ENCODE results near the gene RRP8. TPM values are rescaled to one million over a fixed set of nuclear protein-coding genes. Genes with fewer than 3 reads are reported as not detected.

The RRP8 gene
- polyA plus RNA-seq, 3 donors, result 8.6 to 16.0 (median 16.0) TPM

DNA sequence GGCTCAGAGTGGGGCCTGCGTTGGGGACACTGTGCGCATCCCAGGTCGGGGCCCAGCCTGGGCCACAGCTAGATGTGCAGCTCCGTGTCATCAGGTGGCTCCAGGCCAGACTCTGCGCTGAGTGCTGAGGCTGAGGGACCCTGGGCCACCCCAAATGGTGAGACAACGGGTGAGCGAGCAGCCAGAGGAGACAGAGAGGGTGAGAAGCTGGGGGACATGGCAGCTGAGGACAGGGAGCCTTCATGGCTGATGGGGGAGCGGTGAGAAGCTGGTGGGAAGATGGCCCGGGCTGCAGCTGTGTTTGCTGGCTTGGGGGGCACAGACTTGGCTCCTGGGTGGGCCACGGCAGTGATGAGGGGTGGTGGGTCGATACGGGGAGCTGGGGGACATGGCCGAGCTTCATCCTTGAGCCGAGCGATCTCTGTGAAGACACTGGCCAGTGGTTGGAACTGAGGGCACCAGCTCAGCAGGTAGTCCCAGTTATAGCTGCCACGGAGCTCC is 18.3 kb upstream of the RRP8 start:
- WGBS, 3 donors, result 89 to 90% (median 90%) methylated on average over 16 of the region's 16 CpGs
- no peak overlapping the region for H3K27ac ChIP-seq (ENCODE audit: low read depth, low read length)

DNA sequence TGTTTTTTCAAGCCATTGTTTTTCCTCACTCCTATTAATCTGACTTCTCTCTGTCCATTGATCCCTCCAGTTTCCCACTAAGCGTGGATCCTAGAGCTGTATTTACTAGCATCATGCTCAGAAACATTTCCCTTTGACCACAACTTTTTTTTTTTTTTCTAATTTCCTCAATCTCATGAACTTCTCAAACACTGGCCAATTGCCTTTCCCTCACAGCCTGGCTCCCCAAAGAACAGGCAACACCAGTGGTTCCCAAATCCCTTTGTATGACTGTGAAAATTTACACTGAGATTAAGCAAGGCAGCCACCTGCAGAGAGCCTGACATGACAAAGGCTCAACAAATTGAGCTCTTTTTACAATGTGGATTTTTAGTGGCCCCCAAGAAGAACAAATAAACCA is 17.2 kb upstream of the RRP8 start:
- 38 to 86% (median 75%) methylated on average over 1 of the region's 1 CpG for WGBS, 3 donors
- no peak overlapping the region for H3K27ac ChIP-seq (ENCODE audit: low read depth, low read length)

- H3K27ac ChIP-seq (ENCODE audit: low read depth, low read length), result peak within 1 kb of the TSS; percentile 21
- WGBS, 3 donors, result 0% methylated on average over 16 of the region's 16 CpGs
Observed at GRCh38 chr11:6619004-6619745, 15.8 kb upstream of the RRP8 start, which contains the start of gene TPP1. Gene TPP1, minus strand, starts transcription at chr11:6619422. Its CDS starts 22 bp downstream, at chr11:6619400.

GRCh38 chr11:6618117-6619003 is 14.9 kb upstream of the RRP8 start:
- peak overlapping the region; percentile 21 for H3K27ac ChIP-seq (ENCODE audit: low read depth, low read length)
- 3 to 26% (median 4%) methylated on average over 15 of the region's 15 CpGs for WGBS, 3 donors

DNA sequence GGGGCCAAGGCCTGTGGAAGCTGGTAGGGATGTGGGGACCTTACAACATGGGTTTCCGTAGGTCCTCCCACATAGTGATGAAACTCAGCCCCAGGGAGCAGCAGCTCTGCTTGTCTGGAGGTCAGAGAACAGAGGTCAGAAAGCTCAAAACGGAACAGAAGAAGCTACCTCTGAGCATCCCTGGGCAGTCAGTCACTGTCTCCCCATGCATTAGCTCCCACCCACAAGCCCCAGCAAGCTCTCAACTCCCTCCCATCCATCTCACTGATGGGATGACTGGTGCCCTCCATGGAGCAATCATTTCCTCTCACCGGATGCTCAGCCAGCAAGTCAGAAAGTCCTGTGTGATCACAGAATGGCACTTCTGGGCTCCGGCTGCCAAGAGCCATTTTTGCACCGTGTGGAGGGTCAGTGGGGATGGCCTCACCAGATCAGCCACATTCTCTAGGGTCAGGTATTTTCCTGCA is 13.9 kb upstream of the RRP8 start:
- WGBS, 3 donors, result 48 to 88% (median 58%) methylated on average over 5 of the region's 5 CpGs
- no peak overlapping the region for H3K27ac ChIP-seq (ENCODE audit: low read depth, low read length)

GRCh38 chr11:6616596-6617250 is 13.3 kb upstream of the RRP8 start:
- H3K27ac ChIP-seq (ENCODE audit: low read depth, low read length), result no peak overlapping the region
- 85 to 90% (median 85%) methylated on average over 14 of the region's 14 CpGs for WGBS, 3 donors

- H3K27ac ChIP-seq (ENCODE audit: low read depth, low read length), result no peak overlapping the region
- 94 to 95% (median 95%) methylated on average over 9 of the region's 9 CpGs for WGBS, 3 donors
Observed at GRCh38 chr11:6615882-6616585, 12.6 kb upstream of the RRP8 start.

DNA sequence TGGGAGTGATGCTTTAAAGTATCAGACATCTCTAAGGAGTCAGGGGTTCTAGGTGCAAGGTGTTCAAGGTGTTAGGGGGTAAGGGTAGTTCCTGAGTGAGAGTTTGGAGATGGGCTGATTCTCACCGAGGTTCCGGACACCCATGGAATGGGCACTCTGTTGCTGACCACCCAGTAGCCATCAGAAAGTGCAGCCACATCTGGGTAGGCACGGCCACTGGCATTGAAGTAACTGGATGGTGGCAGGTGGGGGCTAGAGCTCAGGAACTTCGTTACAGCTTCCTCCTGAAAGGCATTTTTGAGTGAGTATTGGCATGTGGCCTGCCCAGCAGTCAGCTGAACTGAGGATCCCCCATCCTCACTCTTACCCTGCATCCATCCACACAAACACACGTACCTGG is 11.6 kb upstream of the RRP8 start:
- WGBS, 3 donors, result 96 to 97% (median 97%) methylated on average over 5 of the region's 5 CpGs
- no peak overlapping the region for H3K27ac ChIP-seq (ENCODE audit: low read depth, low read length)

DNA sequence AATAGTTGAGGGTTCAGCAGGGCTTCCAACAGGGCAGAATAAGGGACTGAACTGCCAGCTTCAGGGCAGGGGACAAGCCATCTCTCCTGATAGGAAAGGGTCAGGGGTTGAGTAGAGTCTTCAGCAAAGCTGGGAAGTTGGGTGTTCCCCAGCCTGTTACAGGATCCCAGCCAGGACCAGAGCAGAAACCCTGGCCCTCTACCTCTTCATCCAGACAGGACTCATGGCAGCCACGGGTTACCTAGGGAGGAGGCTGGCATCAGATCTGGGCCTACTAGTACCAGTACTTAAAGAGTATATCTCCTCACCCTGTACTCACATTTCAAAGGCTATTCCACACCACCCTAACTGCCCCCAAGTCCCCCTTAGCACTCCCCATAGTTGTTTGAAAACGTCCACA is 11.0 kb upstream of the RRP8 start:
- 76 to 90% (median 89%) methylated on average over 2 of the region's 2 CpGs for WGBS, 3 donors
- no peak overlapping the region for H3K27ac ChIP-seq (ENCODE audit: low read depth, low read length)

DNA sequence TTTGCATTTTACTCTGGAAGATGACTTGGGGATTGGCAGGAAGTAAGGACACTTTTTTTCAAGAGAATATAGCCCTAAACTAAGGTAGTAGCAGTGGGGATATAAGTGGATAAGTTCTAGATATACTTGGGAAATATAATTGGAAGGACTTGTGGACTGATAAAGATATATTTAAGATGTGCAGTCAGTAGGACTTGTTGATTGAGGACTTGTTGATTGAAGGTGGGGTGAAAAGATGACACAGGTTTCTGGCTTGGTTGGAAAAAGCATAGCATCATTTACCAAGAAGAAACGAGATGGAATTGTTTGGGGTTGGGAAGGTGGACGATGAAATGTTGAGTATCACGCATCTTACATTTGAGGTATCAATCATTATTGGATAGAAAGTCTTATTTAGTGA is 10.1 kb upstream of the RRP8 start:
- H3K27ac ChIP-seq (ENCODE audit: low read depth, low read length), result no peak overlapping the region
- WGBS, 3 donors, result 91 to 97% (median 97%) methylated on average over 3 of the region's 3 CpGs

GRCh38 chr11:6612213-6613041 is 9.0 kb upstream of the RRP8 start, which contains the start of gene TAF10:
Gene TAF10, minus strand, starts transcription at chr11:6612216. Its CDS starts 27 bp downstream, at chr11:6612189.
- H3K27ac ChIP-seq (ENCODE audit: low read depth, low read length), result peak within 1 kb of the TSS; percentile 84
- 0 to 1% (median 1%) methylated on average over 44 to 51 of the region's 51 CpGs for WGBS, 3 donors

DNA sequence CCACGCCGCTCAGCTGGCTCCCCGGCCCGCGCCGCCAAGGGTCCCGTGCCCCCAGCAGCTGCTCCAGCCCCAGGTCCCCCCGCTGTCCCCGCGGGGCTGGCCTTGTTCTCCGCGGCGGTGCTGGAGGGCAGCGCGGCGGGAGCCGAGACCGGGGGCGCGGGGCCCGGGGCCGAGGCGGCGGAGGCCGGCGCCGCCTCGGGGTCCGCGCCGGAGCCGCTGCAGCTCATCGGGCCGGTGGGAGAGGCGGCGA is 8.5 kb upstream of the RRP8 start:
- 1% methylated on average over 28 to 36 of the region's 36 CpGs for whole genome bisulfite sequencing, 3 donors
- H3K27ac ChIP-seq (ENCODE audit: low read depth, low read length), result peak overlapping the region; percentile 3

- 12 to 14% (median 13%) methylated on average over 39 of the region's 39 CpGs for WGBS, 3 donors
- H3K27ac ChIP-seq (ENCODE audit: low read depth, low read length), result peak overlapping the region; percentile 3
Observed at GRCh38 chr11:6611092-6611962, 7.9 kb upstream of the RRP8 start.

- WGBS, 3 donors, result 89 to 94% (median 91%) methylated on average over 6 of the region's 6 CpGs
- no peak overlapping the region for H3K27ac ChIP-seq (ENCODE audit: low read depth, low read length)
Observed at GRCh38 chr11:6610591-6610990, 7.2 kb upstream of the RRP8 start.

GRCh38 chr11:6609502-6610015 is 6.1 kb upstream of the RRP8 start:
- H3K27ac ChIP-seq (ENCODE audit: low read depth, low read length), result no peak overlapping the region
- 73 to 89% (median 83%) methylated on average over 8 of the region's 8 CpGs for WGBS, 3 donors

GRCh38 chr11:6608726-6609501 is 5.5 kb upstream of the RRP8 start:
- H3K27ac ChIP-seq (ENCODE audit: low read depth, low read length), result no peak overlapping the region
- WGBS, 3 donors, result 86 to 93% (median 90%) methylated on average over 14 of the region's 14 CpGs
